SJSA1 (cell line): ENCODE data around the gene ATP6V0C. TPM values are rescaled to one million over a fixed set of nuclear protein-coding genes. Genes with fewer than 3 reads are reported as not detected.
A peak's percentile ranks its signal among the peaks of the same experiment; 100 is the strongest.

Source experiments
- DNase-seq, 2 experiments: peaks; one replicate each; pipeline ENCODE4 v3.0.0-alpha.2; 2015 to 2020; ENCODE audit warnings: low spot score in 2 of 2, low read depth in 1 of 2
- H3K27ac ChIP-seq: fragments of 250-450 bp; sonication (Bioruptor Pico); 2 replicates; pipeline ENCODE4 v1.5.1; 2020; ENCODE audit warnings: mild to moderate bottlenecking, moderate library complexity
- H3K27me3 ChIP-seq: fragments of 250-450 bp; sonication (Bioruptor Pico); replicated peaks from 2 replicates; pipeline ENCODE4 v1.5.1; 2020; ENCODE audit warnings: mild to moderate bottlenecking, moderate library complexity
- H3K36me3 ChIP-seq: fragments of 250-450 bp; sonication (Bioruptor Pico); 2 replicates; pipeline ENCODE4 v1.5.1; 2020; ENCODE audit warnings: mild to moderate bottlenecking
- H3K4me1 ChIP-seq: fragments of 250-450 bp; sonication (Bioruptor Pico); replicated peaks from 2 replicates; pipeline ENCODE4 v1.6.1; 2021; ENCODE audit warnings: mild to moderate bottlenecking
- H3K4me3 ChIP-seq: fragments of 250-450 bp; sonication (Bioruptor Pico); 2 replicates; pipeline ENCODE4 v1.5.1; 2020; ENCODE audit warnings: mild to moderate bottlenecking
- H3K9me3 ChIP-seq: fragments of 250-450 bp; sonication (Bioruptor Pico); replicated peaks from 2 replicates; pipeline ENCODE4 v1.5.1; 2020; ENCODE audit warnings: mild to moderate bottlenecking
- total RNA-seq: library from RNA; depleted of rRNA; stranded (reverse); fragments of >200 nt; shearing (Covaris generic); gene quantifications from 2 replicates; pipeline ENCODE4 v1.2.3, GENCODE V29; 2014

The ATP6V0C gene
- total RNA-seq, 1 experiment from 2014 or later, result 44.6 TPM

DNA sequence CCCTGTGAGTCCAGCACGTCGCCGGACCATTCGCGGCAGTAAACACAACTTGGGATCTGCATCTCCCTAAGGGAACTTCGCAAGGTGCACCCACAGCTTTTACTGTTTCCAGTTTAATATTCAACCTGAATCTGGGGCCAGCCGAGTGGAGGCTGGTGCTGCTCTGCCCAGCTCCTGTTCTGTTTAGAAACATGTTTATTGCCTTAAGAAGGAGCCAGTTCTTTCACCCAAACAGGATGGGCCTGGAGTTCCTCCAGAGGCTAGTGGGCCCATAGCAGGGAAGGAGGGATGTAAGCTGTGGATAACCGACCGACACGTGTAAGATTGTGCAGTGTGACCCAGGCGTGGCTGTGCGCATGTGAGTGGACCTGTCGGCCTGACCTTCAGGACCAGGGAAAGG, 21.5 kb upstream of the ATP6V0C start:
- DNase-seq, result no peak
- H3K27me3 ChIP-seq, result no peaks in the 10 kb centered on the region
- no peak overlapping the region for H3K4me3 ChIP-seq
- H3K4me1 ChIP-seq, result peaks cover 5% of the 10 kb centered on the region
- H3K27ac ChIP-seq, result no peak overlapping the region
- H3K9me3 ChIP-seq, result no peaks in the 10 kb centered on the region
- H3K36me3 ChIP-seq, result peaks cover 12% of the 10 kb centered on the region

GRCh38 chr16:2493605-2494004, 20.1 kb upstream of the ATP6V0C start:
- Histone ChIP-seq H3K27ac (no peak overlapping the region), H3K4me3 (no peak overlapping the region), H3K27me3 (no peaks in the 10 kb centered on the region), H3K36me3 (peaks cover 22% of the 10 kb centered on the region), H3K4me1 (peaks cover 10% of the 10 kb centered on the region), H3K9me3 (no peaks in the 10 kb centered on the region)
- DNase-seq, result no peak

- DNase-seq, result no peak
- H3K4me3 ChIP-seq, result no peak overlapping the region
- peaks cover 28% of the 10 kb centered on the region for H3K36me3 ChIP-seq
- no peak overlapping the region for H3K27ac ChIP-seq
- H3K4me1 ChIP-seq, result peaks cover 10% of the 10 kb centered on the region
- no peaks in the 10 kb centered on the region for H3K27me3 ChIP-seq
- H3K9me3 ChIP-seq, result no peaks in the 10 kb centered on the region
These were observed 19.1 kb upstream of the ATP6V0C start for GRCh38 chr16:2494616-2495015.

GRCh38 chr16:2495041-2495440, 18.7 kb upstream of the ATP6V0C start:
- Histone ChIP-seq H3K27me3 (no peaks in the 10 kb centered on the region), H3K27ac (no peak overlapping the region), H3K9me3 (no peaks in the 10 kb centered on the region), H3K4me3 (no peak overlapping the region), H3K4me1 (peaks cover 10% of the 10 kb centered on the region), H3K36me3 (peaks cover 28% of the 10 kb centered on the region)
- DNase-seq, result no peak

DNA sequence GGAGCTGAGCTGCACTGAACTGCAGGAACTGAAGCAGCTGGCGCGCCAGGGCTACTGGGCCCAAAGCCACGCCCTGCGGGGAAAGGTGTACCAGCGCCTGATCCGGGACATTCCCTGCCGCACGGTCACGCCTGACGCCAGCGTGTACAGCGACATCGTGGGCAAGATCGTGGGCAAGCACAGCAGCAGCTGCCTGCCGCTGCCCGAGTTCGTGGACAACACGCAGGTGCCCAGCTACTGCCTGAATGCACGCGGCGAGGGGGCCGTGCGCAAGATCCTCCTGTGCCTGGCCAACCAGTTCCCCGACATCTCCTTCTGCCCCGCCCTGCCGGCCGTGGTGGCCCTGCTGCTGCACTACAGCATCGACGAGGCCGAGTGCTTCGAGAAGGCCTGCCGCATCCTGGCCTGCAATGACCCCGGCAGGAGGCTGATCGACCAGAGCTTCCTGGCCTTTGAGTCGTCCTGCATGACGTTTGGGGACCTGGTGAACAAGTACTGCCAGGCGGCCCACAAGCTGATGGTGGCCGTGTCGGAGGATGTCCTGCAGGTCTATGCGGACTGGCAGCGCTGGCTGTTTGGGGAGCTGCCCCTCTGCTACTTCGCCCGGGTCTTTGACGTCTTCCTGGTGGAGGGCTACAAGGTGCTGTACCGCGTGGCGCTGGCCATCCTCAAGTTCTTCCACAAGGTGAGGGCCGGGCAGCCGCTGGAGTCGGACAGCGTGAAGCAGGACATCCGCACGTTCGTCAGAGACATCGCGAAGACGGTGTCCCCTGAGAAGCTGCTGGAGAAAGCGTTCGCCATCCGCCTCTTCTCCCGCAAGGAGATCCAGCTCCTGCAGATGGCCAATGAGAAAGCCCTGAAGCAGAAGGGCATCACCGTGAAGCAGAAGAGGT, 17.3 kb upstream of the ATP6V0C start:
- DNase-seq, result no peak
- H3K36me3 ChIP-seq, result peaks cover 33% of the 10 kb centered on the region
- H3K4me3 ChIP-seq, result no peak overlapping the region
- H3K27me3 ChIP-seq, result no peaks in the 10 kb centered on the region; the same call in 1 of the 2 replicates
- peaks cover 17% of the 10 kb centered on the region for H3K4me1 ChIP-seq
- H3K9me3 ChIP-seq, result peaks cover 3% of the 10 kb centered on the region; the same call in 1 of the 2 replicates
- H3K27ac ChIP-seq, result no peak overlapping the region

- Histone ChIP-seq H3K4me1 (peaks cover 17% of the 10 kb centered on the region), H3K27me3 (no peaks in the 10 kb centered on the region; the same call in 1 of the 2 replicates), H3K36me3 (peaks cover 33% of the 10 kb centered on the region), H3K9me3 (peaks cover 3% of the 10 kb centered on the region; the same call in 1 of the 2 replicates), H3K27ac (no peak overlapping the region), H3K4me3 (no peak overlapping the region)
- peak in 1 of 2 experiments; percentile 51 for DNase-seq
These were observed 16.6 kb upstream of the ATP6V0C start for GRCh38 chr16:2497116-2497630.

- DNase-seq, result no peak
- Histone ChIP-seq H3K27me3 (no peaks in the 10 kb centered on the region; the same call in 1 of the 2 replicates), H3K27ac (no peak overlapping the region), H3K4me1 (peaks cover 17% of the 10 kb centered on the region), H3K4me3 (no peak overlapping the region), H3K36me3 (peaks cover 33% of the 10 kb centered on the region), H3K9me3 (peaks cover 3% of the 10 kb centered on the region; the same call in 1 of the 2 replicates)
These were observed 15.9 kb upstream of the ATP6V0C start for GRCh38 chr16:2497695-2498484.

DNA sequence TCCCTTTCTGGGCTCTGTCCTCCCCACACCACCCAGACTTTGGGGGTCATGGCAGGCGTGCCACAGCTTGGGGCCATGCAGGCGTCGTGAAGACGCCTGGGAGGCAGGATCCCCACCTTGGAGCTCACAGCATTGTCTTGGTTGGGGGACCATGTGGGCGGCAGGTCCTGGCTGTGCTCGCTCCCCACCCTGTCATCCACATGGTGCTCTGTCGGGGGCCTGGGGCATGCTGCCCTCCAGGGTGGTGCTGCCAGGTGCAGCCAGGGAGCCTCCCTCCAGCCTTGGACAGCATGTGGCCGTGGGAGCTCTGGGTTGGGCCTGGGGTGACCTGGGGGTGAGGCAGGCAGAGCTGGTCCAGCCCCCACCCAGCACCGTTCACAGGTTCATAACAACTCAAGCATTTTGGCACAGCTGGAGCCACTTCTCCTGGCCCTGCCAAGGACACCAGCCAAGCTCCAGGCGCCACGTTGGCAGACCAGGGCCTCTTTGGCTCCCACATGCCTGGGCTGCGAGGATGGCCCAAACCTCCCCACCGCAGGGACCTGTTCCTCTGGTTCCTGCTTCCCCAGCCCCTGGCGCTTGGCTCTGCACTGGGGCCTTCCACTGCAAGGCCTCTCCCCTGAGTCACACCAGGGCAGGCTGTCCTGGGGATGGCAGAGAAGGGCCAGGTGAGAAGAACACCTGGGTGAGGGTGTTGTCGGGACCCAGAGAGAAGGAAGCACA, 15.1 kb upstream of the ATP6V0C start:
- peaks cover 17% of the 10 kb centered on the region for H3K4me1 ChIP-seq
- peaks cover 3% of the 10 kb centered on the region; the same call in 1 of the 2 replicates for H3K9me3 ChIP-seq
- H3K4me3 ChIP-seq, result no peak overlapping the region
- DNase-seq, result no peak
- H3K27me3 ChIP-seq, result no peaks in the 10 kb centered on the region; the same call in 1 of the 2 replicates
- peaks cover 33% of the 10 kb centered on the region for H3K36me3 ChIP-seq
- H3K27ac ChIP-seq, result no peak overlapping the region

DNA sequence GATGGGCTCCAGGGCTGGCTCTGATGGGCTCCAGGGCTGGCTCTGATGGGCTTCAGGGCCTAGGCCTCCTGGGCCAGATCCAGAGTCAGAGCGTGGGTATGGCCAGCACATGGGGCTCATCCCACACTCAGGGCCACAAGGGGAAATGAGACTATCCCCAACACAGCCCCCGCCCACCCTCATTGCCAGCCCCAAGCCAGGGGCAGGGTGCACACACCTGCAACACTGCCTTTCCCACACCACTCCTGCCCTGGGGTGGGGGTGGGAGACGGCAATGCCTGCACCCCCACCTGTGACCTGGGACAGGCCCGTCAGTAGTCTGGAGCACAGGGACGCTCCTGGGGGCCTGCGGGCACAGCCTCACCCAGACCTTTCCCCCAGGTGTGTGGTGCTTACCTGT, 14.3 kb upstream of the ATP6V0C start:
- Histone ChIP-seq H3K27me3 (no peaks in the 10 kb centered on the region; the same call in 1 of the 2 replicates), H3K36me3 (peaks cover 33% of the 10 kb centered on the region), H3K27ac (no peak overlapping the region), H3K4me3 (no peak overlapping the region), H3K9me3 (peaks cover 3% of the 10 kb centered on the region; the same call in 1 of the 2 replicates), H3K4me1 (peaks cover 17% of the 10 kb centered on the region)
- DNase-seq, result no peak

DNA sequence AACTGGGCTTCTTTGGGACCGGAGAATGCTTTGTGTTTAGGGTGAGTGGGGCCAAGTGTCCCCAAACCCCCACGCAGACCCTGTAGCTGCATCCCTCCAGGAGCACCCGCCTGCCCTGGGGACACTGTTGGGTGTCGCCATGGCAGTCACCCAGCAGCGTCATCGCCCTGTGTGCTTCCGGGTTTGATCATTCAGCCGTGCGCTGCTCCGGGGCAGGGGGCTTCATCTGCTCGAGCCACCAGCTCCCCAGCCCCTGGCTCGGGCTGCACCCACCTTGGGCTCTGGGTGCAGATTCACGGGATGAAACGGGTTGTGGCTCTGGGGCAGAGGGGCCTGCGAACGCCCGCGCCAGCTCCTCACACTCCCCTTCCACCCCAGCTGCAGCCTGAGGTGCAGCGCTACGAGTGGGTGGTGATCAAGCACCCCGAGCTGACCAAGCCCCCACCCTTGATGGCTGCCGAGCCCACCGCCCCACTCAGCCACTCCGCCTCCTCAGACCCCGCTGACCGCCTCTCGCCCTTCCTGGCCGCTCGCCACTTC, 13.8 kb upstream of the ATP6V0C start:
- Histone ChIP-seq H3K36me3 (peaks cover 33% of the 10 kb centered on the region), H3K9me3 (peaks cover 3% of the 10 kb centered on the region; the same call in 1 of the 2 replicates), H3K4me1 (peaks cover 17% of the 10 kb centered on the region), H3K27ac (no peak overlapping the region), H3K27me3 (no peaks in the 10 kb centered on the region; the same call in 1 of the 2 replicates), H3K4me3 (no peak overlapping the region)
- no peak for DNase-seq

DNA sequence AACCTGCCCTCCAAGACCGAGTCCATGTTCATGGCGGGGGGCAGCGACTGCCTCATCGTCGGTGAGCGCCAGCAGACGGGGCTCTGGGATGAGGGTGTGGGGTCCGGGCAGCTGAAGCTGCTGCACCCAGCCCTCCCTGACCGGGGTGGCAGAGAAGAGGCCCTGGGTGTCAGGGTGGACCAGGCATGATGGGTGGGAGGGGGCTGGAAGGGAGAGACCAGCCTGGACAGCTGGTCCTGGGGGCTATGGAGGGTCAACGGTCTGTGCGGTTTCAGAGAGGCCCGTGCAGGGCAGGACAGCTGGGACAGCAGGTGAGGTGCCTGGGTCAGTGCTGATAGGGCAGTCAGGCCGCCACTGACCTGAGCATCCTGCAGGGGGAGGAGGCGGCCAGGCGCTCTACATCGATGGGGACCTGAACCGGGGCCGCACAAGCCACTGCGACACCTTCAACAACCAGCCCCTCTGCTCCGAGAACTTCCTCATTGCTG, 13.3 kb upstream of the ATP6V0C start:
- peaks cover 3% of the 10 kb centered on the region; the same call in 1 of the 2 replicates for H3K9me3 ChIP-seq
- DNase-seq, result no peak
- peaks cover 17% of the 10 kb centered on the region for H3K4me1 ChIP-seq
- H3K36me3 ChIP-seq, result peaks cover 33% of the 10 kb centered on the region
- no peak overlapping the region for H3K4me3 ChIP-seq
- no peaks in the 10 kb centered on the region; the same call in 1 of the 2 replicates for H3K27me3 ChIP-seq
- no peak overlapping the region for H3K27ac ChIP-seq

GRCh38 chr16:2500918-2501750, 12.6 kb upstream of the ATP6V0C start:
- Histone ChIP-seq H3K27me3 (no peaks in the 10 kb centered on the region; the same call in 1 of the 2 replicates), H3K4me3 (no peak overlapping the region), H3K27ac (no peak overlapping the region), H3K36me3 (peaks cover 32% of the 10 kb centered on the region), H3K9me3 (peaks cover 3% of the 10 kb centered on the region; the same call in 1 of the 2 replicates), H3K4me1 (peaks cover 17% of the 10 kb centered on the region)
- peak; percentile 61 to 80 for DNase-seq
